ENCODE results near the gene CYB5B. TPM values are rescaled to one million over a fixed set of nuclear protein-coding genes. Genes with fewer than 3 reads are reported as not detected.
A peak's percentile ranks its signal among the peaks of the same experiment; 100 is the strongest.

The CYB5B gene
- total RNA-seq = 111 TPM
- polyA plus RNA-seq (ENCODE audit: insufficient read depth, low read depth, low replicate concordance) = 89.0 TPM
- long read RNA-seq, donor 1, full-length matches to known transcripts = 18 of 18 reads
- long read RNA-seq, donor 1, partial matches to known transcripts = 0 of 18 reads
- long read RNA-seq, donor 1, other reads (novel, unspliced or antisense) = 0 of 18 reads
- long read RNA-seq, donor 2, full-length matches to known transcripts = 23 of 23 reads
- long read RNA-seq, donor 2, partial matches to known transcripts = 0 of 23 reads
- long read RNA-seq, donor 2, other reads (novel, unspliced or antisense) = 0 of 23 reads
- long read RNA-seq, donor 3, full-length matches to known transcripts = 27 of 32 reads
- long read RNA-seq, donor 3, partial matches to known transcripts = 5 of 32 reads
- long read RNA-seq, donor 3, other reads (novel, unspliced or antisense) = 0 of 32 reads
- long read RNA-seq, donor 4, full-length matches to known transcripts = 18 of 18 reads
- long read RNA-seq, donor 4, partial matches to known transcripts = 0 of 18 reads
- long read RNA-seq, donor 4, other reads (novel, unspliced or antisense) = 0 of 18 reads
- long read RNA-seq, donor 5 = 0 reads
- long read RNA-seq, donor 6, full-length matches to known transcripts = 34 of 34 reads
- long read RNA-seq, donor 6, partial matches to known transcripts = 0 of 34 reads
- long read RNA-seq, donor 6, other reads (novel, unspliced or antisense) = 0 of 34 reads
- long read RNA-seq, donor 7, full-length matches to known transcripts = 49 of 53 reads
- long read RNA-seq, donor 7, partial matches to known transcripts = 0 of 53 reads
- long read RNA-seq, donor 7, other reads (novel, unspliced or antisense) = 4 of 53 reads
- long read RNA-seq, donor 8, full-length matches to known transcripts = 27 of 27 reads
- long read RNA-seq, donor 8, partial matches to known transcripts = 0 of 27 reads
- long read RNA-seq, donor 8, other reads (novel, unspliced or antisense) = 0 of 27 reads
- long read RNA-seq, donor 9, full-length matches to known transcripts = 15 of 15 reads
- long read RNA-seq, donor 9, partial matches to known transcripts = 0 of 15 reads
- long read RNA-seq, donor 9, other reads (novel, unspliced or antisense) = 0 of 15 reads
- long read RNA-seq, donor 10, full-length matches to known transcripts = 26 of 53 reads
- long read RNA-seq, donor 10, partial matches to known transcripts = 27 of 53 reads
- long read RNA-seq, donor 10, other reads (novel, unspliced or antisense) = 0 of 53 reads

DNA sequence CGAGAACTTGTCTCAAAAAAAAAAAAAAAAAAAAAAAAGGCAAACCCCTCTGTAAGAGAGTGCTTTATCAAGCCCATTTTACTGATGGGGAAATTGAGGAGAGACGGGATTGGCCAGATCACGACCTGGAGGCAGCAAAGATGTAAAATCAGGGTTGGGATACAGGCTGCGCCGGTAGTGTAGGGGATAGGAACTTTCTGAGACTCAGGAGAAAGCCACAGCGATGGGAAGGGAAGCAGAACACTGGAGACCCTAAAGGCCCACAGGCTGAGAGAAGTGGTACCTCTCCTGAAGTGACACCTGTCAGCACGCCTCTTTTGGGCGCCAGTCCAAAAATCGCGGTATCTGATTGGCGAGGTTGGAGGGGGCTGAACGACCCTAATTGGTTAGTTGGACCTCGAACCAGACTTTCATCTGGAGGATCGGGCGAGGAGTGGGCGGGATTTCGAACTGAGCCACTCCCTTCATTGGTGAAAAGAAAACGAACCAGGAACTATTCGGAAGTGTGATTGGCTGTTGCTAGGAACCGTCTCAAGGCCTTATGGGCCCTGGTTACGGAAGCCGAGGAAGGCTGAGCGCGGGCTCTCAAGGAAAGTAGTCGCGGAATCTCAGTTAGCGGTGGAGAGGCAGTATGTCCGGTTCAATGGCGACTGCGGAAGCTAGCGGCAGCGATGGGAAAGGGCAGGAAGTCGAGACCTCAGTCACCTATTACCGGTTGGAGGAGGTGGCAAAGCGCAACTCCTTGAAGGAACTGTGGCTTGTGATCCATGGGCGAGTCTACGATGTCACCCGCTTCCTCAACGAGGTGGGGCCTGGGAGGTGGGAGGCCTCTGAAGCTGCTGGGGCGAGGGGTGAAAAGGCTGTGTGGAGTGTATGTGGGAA is at the start of gene CYB5B:
CYB5B (plus strand) TSS at position 567 of the 882 bp plus-strand sequence; CDS start at position 632, 65 bp downstream.
- Histone ChIP-seq H3K27ac (ENCODE audit: low read depth in 2 of 2, low read length in 2 of 2) (peak within 1 kb of the TSS; percentile 66 to 85), H3K4me1 (ENCODE audit: control insufficient read depth in 2 of 3, insufficient read depth in 2 of 3, low read depth in 1 of 3, low read length in 3 of 3) (no peaks in the 10 kb centered on the region), H3K36me3 (ENCODE audit: control insufficient read depth in 2 of 3, insufficient read depth in 3 of 3, low read length in 3 of 3) (peaks cover 0 to 5% (median 4%) of the 10 kb centered on the region in 3 donors), H3K27me3 (ENCODE audit: control insufficient read depth, insufficient read depth, low read length) (no peaks in the 10 kb centered on the region), H3K4me3 (ENCODE audit: low read length in 3 of 3) (peak within 1 kb of the TSS; percentile 95 to 98 (median 96)), H3K9me3 (ENCODE audit: control insufficient read depth in 2 of 3, insufficient read depth in 1 of 3, low read length in 3 of 3) (no peaks in the 10 kb centered on the region), H3K9ac (ENCODE audit: low read length in 3 of 3) (peak within 1 kb of the TSS; percentile 84 to 97 (median 93))
- DNase-seq = peak; percentile 97 to 100 (median 97)
- peak; percentile 93 for FAIRE-seq
- intact Hi-C loops (cut with DNase I) = no loop called here
- TF ChIP-seq CTCF (IDR thresholded peaks at IDR 0.05; ENCODE audit: borderline replicate concordance, extremely low read depth, insufficient read depth) = no peak

DNA sequence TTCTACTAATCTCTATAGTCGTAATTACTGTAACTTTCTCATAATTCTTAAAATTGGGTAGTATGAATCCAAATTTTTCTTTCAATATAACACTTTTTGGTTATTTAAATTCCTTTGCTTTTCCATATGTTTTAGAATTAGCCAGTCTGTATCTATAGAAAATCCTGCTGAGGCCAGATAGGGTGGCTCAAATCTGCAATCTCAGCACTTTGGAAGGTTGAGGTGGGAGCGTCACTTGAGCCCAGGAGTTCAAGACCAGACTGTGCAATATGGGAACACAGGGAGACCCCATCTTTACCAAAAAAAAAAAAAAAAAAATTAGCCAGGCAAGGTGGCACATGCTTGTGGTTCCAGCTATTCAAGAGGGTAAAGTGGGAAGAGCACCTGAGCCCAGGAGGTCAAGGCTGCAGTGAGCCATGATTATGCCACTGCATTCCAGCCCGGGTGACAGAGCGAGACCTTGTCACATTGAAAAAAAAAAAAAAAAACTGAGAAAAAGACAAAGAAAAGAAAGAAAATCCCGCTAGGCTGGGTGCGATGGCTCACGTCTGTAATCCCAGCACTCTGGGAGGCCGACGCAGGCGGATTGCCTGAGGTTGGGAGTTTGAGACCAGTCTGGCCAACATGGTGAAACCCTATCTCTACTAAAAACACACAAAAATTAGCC is 47.9 kb upstream of the CYB5B start:
- intact Hi-C loops (cut with DNase I) = no loop called here
- H3K9me3 ChIP-seq (ENCODE audit: control insufficient read depth in 2 of 3, insufficient read depth in 1 of 3, low read length in 3 of 3) = no peaks in the 10 kb centered on the region
- TF ChIP-seq CTCF (IDR thresholded peaks at IDR 0.05; ENCODE audit: borderline replicate concordance, extremely low read depth, insufficient read depth) = no peak
- peaks cover 2 to 23% (median 11%) of the 10 kb centered on the region in 3 donors for H3K36me3 ChIP-seq (ENCODE audit: control insufficient read depth in 2 of 3, insufficient read depth in 3 of 3, low read length in 3 of 3)
- DNase-seq (no peak), FAIRE-seq (no peak)
- H3K4me3 ChIP-seq (ENCODE audit: low read length in 3 of 3) = no peak overlapping the region
- no peaks in the 10 kb centered on the region for H3K4me1 ChIP-seq (ENCODE audit: control insufficient read depth in 2 of 3, insufficient read depth in 2 of 3, low read depth in 1 of 3, low read length in 3 of 3)
- H3K27me3 ChIP-seq (ENCODE audit: control insufficient read depth, insufficient read depth, low read length) = no peaks in the 10 kb centered on the region
- no peak overlapping the region for H3K27ac ChIP-seq (ENCODE audit: low read depth in 2 of 2, low read length in 2 of 2)
- no peak overlapping the region for H3K9ac ChIP-seq (ENCODE audit: low read length in 3 of 3)

GRCh38 chr16:69378036-69378435 is 46.4 kb upstream of the CYB5B start:
- intact Hi-C loops (cut with DNase I) = no loop called here
- Histone ChIP-seq H3K9ac (ENCODE audit: low read length in 3 of 3) (no peak overlapping the region), H3K27ac (ENCODE audit: low read depth in 2 of 2, low read length in 2 of 2) (no peak overlapping the region)

More at GRCh38 chr16:69378036-69378435, 46.4 kb upstream of the CYB5B start:
- Histone ChIP-seq H3K9me3 (ENCODE audit: control insufficient read depth in 2 of 3, insufficient read depth in 1 of 3, low read length in 3 of 3) (no peaks in the 10 kb centered on the region), H3K4me3 (ENCODE audit: low read length in 3 of 3) (no peak overlapping the region), H3K36me3 (ENCODE audit: control insufficient read depth in 2 of 3, insufficient read depth in 3 of 3, low read length in 3 of 3) (peaks cover 2 to 29% (median 14%) of the 10 kb centered on the region in 3 donors), H3K27me3 (ENCODE audit: control insufficient read depth, insufficient read depth, low read length) (no peaks in the 10 kb centered on the region), H3K4me1 (ENCODE audit: control insufficient read depth in 2 of 3, insufficient read depth in 2 of 3, low read depth in 1 of 3, low read length in 3 of 3) (no peaks in the 10 kb centered on the region)
- no peak for TF ChIP-seq CTCF (IDR thresholded peaks at IDR 0.05; ENCODE audit: borderline replicate concordance, extremely low read depth, insufficient read depth)
- FAIRE-seq (no peak), DNase-seq (no peak)
